GM19324 (cell line): ENCODE data around the gene HOXA5.

ENCODE experiments used
- ATAC-seq: cut with Tn5 transposase; IDR thresholded peaks from one replicate; pipeline ENCODE4 v1.9.1; 2021; ENCODE audit warnings: mild to moderate bottlenecking, moderate library complexity; ENCODE audit not compliant: unreplicated experiment, low FRiP score

Gene HOXA5

DNA sequence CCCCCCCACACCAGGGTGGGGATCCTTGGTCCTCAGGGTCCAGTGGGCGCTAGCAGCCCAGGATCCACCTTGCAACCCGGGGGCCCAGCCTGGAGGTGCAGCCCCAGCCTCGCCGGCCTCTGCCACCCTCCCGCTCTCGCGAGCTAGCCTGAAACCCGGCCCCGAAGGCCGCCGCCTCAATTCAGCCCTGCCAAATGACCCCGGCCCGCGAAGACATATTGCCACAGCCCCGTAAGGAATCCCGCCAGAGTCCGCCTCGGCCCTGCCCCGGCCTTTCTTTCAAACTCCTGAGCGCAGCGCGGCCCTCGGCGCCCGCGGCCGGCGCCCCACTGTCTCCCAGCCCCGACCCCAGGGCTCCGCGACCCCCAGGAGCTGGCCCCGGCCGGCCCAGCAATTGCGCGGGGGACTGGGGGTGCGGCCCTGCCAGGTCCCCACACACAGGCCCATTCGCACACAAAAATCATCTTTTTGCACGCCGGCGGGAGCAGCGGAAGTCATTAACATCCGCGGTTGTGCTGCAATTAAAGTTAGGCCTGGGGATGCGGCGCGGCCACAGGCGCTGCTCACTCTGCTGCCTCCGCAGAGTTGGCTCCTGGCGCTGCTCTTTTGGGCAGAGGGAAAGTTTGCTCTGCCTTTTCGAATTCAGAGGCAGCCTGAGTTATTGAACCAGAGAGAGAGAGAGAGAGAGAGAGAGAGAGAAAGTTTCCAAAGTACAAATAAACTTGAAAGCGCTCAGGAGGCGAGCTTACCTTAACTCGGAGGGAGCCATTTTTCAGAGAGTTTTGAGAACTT lies 4.0 kb downstream of the HOXA5 start:
- no peak for ATAC-seq

DNA sequence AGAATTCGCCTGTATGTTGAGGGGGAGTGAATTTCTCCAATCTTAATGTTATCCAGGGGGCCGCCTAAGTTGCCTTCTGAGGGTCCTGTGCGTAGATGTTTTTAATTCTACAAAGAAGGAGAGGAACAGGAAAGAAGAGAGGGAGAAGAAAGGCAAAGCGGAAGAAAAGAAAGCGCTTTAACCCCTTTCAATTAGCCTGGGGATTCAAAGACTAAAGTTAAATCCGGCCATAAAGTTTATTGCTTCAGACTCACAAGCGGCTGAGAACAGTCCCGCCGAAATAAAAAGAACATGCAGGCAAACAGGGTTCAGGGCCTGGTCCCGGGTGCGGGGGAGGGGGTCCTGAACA lies 4.5 kb downstream of the HOXA5 start:
- ATAC-seq: no peak

DNA sequence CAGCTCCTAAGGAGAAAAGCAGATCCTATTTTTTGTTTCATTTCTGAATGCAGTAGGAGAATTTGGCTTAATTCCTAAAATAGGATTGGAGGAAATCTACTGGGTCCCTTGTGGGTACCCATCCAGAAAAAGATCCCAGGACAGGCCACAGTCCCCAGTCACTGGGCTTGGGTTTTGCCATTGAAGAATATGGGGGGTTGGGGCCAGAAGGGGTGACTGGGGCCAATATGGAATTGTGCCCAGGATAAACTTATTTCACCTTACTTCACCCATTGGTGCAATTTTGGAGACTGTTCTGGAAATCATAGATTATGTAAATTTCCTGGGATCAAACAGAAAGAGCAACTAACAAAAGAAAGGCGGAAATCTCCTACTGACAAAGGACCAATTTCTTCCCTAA lies 5.0 kb downstream of the HOXA5 start:
- no peak for ATAC-seq

DNA sequence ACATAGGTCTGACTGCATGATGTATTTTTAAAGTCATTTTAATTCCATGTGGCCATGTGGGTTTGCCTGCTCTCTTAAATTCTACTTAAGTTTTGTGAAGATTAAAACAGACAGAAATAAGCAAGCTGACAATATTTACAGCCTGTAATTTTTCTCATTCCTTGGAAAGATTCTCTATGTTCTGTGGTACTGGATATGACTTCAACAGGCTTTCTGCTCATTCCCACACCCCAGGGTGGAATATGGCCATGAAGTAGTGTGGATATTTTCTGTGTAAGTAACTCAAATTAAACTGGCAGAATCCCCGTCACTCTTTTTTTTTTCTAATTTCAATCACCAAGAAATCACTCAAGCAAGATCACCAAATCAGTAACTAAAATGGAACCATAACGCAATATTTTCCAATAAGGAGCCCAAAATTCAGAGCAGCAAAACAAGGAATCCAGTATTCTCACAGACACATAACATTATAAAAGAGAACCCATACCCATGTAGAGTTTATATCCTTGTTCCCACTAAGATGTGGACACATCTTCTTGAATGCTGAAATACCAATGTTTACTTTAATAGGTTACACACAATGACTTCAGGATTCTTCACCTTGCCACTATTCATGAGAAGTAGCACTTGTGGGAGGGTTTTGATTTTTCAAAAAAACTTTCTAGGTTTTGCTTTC lies 5.7 kb downstream of the HOXA5 start:
- no peak for ATAC-seq

DNA sequence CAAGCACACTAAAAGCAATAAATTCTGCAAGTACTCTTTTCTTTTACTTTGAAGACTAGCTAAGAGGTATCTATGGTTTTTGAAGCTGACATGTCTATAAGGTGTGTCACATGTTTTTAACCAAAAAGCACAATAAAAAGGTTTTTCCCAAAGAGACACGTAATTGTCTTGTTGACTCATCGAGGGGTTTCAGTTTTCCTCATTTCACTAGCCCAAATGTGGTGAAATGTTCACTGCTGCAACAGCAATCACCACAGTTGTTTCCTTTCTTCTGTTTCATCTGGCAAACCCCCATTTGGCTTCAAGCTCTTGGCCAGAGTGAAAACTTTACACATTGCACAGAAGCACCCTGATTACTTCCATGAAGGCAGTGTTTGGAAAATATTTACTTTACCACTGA lies 9.1 kb downstream of the HOXA5 start:
- no peak for ATAC-seq

DNA sequence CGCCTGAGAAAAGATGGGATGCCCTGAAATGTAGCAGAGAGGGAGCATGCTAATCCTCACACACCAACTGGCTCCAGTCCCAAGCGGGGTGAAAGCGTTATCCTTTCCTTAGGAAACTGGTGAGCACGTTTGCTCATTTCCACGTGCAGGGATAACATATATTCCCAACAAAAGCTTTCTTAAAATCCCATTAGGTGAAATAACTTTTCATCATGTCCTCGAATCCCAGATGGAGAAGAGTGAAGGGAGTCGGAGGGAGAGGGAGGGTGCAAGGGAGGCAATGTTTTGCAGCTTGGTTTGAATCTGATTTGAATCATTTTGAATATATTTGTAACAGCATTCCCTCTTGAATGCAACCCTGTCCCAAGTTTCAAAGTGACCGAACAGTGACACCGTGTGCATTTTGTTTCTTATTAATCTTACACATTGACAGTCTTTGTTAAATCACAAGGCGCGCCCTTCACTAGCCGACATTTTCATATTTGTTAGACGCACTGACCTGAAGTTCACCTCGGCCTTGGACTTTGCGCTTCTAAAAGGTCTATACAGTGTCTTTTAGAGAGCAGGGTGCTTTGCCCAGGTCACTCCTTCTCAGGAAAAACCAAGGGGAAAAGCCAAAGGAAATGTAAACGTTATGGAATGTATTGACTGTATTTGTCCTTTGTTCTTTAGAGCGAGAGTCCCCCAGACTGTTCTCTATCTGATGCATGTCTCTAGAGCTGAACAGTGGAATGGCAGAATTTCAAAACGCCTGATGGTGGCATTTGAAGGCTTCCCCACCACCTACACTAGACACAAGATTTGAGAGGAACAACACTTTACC lies 9.9 kb downstream of the HOXA5 start:
- no peak for ATAC-seq

DNA sequence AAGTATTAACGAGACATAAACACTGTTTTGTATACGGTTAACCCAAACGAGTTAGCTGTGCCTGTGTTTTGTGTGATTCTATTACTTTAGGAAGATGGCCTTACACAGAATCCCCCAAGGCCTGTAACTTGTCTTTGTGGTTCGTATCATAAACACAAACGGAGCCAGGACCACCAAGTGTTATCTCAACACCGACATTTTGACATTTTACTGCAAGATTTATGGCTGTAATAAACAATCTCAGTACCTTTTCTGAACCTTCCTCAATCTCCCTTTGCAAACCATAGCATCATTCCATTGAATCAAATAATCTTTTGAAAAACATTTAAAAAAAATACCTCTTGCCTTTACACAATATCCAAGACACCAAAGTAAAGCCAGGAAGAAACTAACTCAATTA lies 10.5 kb downstream of the HOXA5 start:
- ATAC-seq: no peak

DNA sequence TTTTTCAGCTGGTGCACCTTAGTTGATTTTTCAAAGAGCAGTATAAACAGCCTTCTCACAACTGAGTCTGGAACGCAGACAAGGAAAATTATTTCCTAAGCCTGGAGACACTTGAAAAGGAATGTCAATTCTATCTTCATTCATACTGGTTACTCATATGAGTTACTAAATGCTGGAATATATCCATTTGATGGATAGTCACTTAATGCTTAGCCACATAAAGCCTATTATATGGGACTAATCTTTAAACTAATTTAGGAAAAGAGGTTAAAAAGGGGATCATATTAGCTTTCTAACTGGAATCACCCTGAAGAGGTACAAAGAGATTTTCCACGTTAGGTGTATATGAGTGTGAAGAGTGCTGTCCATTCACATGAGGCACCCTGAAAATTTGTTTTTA lies 11.3 kb downstream of the HOXA5 start:
- ATAC-seq: no peak

DNA sequence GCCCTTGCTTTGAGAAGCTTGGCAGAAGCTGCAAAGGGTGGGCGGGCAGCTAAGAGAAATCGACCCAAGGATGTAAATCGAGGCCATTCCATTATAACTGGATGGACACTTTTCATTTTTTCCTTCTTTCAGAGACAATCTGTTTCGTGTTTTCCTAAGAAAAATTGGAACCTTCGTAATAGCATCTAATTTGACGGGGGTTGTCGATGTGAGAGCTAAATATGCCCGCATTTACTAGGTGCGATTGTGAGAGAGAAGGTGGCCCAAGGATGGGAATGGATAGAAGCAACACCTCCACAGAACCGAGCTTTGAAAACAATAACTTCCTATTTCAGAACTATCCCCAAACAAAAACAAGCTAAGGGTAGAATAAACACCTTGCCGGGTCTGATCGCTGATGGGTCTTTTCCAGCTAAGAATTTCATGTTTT lies 12.1 kb downstream of the HOXA5 start:
- no peak for ATAC-seq

DNA sequence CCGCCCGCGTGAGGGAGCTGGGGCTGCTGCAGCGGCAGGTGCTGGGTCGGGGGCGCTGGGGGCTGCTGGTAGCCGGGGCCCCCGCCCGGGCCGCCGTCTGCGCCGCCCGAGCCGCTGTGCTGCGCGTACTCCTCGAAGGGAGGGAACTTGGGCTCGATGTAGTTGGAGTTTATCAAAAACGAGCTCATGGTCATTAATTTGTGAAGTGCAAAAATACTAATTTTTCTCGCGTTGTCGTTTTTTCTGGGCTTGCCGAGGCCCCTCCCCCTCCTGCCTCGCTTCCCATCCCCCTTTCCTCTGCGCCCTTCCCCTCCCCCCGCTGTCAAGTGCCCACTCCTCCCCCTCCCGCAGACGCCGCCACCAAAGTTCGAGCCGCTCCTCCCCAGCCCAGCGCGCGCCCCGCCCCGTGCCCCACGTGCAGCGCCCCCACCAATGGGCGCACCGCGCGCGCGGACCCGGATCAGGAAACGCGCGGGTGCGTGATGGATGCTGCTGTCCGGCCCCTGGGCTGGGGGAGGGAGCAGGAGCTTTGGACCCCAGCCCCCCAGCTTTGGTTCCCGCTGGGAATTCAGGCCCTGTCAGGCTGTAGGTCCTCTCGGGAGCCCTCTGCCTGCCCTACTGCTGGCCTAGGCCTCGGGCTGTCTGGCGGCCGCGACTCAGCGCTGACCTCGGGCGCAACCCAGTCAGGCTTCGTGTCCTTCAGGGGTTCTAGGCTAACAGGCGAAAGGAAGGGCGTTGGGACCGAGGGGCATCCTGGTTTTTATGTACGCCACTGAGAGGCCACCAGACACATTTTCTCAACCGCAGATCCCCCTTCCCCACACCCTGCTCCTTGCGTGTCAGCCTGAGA lies 12.7 kb downstream of the HOXA5 start, which contains the start of gene HOXA4:
TSS of gene HOXA4 (minus strand) at position 218 of the 850 bp plus-strand sequence. CDS start at position 194, 24 bp downstream.
- no peak for ATAC-seq

DNA sequence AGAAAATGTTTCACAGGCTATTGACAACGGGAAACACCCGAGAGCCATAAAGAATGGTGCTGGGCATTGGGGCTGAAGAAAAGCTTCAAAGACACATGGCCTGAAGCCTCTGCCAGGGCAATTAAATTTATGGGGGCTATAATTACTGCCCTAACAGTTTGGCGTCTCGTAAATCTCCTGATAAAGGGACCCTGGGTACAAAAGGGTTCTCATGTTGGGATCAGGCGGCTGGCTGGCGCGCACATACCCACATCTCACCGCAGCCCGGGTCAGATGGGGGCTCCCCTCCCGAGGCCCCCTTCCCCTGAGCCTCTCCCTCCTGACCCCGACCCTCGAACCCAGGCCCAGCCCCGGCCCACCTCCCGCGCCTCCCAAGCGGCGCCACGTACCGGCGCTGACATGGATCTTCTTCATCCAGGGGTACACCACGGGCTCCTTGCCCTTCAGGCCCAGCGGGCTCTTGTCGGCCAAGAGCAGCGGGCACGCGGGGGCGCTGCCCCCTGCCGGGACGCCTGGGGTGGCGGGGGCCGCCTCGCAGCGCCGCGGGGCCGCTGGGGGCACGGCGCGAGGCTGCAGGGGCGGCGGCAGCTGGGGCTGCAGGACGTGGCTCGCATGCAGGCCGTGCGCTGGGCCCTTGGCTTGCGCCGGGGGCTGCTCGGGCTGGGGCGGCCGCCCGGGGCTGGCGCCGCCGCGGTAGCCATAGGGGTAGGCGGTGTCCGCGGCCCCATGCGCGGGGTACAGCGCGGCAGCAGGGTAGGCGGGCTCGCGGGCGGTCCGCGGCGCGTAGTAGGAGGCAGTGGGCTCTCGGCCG lies 13.5 kb downstream of the HOXA5 start:
- ATAC-seq: no peak

DNA sequence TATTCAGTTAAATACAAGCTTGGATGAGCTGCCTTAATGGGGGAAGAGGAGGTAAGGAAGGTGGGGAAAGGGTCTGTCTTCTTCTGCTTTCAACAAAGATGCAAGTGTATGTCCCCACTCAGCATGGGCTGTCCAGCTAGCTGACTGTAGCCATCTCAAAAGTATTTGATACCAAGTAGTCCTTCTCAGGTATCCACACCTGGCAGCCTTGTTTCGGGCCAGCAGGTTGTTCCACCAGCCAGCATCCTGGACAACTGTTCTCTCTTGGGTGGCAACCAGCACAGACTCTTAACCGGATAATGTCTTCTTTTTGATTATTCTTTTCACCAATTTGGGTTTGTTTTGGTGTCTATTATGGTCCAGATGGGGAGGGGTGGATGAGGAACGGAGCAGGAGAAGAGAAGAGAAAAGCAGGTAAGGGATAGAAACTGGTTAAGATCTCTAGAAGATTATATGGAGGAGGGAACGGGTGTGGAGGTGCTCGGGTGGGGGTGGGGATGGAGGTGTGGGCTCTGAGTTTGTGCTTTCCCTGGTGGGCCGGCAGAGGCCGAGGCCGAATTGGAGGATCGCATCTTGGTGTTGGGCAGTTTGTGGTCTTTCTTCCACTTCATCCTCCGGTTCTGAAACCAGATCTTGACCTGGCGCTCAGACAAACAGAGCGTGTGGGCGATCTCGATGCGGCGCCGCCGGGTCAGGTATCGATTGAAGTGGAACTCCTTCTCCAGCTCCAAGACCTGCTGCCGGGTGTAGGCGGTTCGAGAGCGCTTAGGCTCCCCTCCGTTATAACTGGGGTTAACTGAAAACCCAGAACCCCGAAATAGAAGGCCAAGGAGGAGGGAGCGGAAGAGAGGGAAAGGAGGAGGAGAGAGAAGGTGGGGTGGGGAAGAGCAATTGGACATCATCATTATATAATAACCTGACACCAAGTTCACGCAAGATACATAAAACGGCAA lies 14.4 kb downstream of the HOXA5 start:
- ATAC-seq: no peak

DNA sequence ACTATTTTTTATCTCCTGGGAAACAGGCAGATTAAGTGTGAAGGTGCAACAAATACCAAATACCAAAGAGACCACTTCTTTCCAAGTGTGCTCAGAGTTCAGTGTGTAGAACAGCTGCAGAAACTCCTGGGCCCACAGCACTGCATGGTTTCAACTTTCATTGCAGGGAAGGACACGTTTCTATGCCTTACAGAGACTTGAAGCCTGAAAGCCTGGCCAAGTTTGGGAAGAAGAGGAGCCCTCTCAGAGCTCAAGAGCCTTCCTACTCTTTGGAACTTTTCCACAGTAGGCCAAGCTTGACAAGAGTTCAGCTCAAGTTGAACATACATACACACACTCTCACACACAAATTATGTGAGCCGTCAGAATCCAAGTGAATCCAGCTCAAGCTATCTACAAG lies 15.4 kb downstream of the HOXA5 start:
- no peak for ATAC-seq

DNA sequence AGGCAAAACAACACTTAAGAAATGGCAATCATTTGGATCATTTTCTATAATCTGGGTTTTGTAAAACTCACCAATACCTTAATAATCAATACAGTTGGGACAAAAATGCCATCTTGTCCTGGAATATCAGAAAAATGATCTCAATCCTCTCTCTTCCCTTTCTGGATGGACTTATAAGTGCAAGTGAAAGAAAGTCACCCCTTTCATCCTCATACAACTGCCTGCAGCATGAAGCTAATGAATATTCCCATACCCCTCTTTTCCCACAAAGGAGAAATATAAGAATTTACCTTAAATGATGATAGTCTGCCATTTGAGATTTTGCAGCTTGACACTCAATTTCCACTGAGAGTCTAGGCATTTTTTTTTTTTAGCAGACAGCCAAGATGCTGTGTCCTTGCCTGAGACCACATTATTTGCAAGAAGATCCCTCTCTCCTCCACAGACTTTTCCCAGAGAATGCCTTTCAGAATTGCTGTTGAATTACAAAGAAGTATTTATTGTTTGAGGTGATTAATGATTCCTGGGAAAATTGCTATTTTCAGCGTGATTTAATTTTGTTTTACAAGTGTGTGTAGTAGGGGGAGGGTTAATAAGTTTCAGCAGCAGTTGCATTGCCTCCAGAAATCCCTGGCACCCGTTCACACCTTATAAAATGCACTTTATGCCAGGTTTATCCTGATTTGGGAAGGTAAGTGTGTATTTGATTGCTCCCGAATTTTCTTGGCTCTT lies 16.7 kb downstream of the HOXA5 start:
- no peak for ATAC-seq

DNA sequence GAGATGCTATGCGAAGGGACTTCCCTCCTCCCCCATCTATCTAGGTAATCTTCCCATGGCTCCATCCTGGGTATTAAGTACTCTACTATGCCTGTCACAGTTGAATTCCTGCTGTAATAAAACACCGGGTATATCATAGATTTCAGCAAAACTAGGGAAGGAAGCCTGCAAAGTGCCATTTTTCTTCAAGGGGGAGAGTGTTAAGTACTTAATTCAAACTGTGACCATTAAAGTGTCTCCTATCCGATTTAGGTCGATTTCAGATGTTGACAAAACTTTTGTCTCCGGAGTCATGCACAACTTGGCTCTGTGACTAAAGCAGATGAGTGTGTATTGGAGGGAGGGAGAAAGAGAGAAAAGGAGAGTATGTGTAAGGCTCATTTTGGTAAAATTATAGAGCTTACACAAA lies 17.5 kb downstream of the HOXA5 start:
- ATAC-seq: no peak

DNA sequence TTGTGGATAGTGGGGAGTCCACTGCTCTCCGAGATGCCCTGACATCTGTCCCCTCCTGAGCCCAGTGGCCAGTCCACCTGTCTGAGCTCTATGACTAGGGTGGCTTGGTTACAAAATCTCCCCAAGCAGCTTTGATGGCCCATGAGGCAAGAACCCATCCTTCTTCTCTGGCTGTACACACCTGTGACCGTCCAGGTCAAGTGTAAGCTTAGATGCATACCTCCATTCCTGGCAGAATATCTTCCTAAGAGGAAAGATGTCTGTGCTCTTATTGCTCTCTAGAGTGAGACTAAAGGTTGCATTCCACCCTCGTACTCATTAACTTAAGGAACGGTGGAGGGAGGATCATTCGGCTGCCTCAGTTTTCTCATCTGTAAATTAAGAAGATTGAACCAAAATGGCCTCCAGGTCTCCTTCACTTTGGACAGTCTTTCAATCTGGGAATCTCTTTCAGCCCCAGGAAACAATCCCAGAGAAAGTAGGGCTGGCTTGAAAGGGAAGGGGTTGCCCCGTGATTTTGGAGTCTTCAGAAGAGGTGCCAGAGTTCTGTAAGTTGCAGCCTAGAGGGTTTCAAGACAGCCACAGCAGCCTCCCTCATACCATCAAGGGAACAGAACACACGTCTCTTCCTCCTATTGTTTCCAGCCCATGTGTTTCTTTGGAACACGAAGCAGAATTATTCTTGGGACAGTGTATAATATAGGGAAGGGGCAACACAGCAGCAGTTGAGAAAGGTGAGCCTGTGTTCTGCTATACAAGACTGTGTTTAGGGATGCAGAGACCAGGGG lies 18.4 kb downstream of the HOXA5 start:
- no peak for ATAC-seq
